Measurements from ENCODE around the gene DLGAP3. TPM values are rescaled to one million over a fixed set of nuclear protein-coding genes. Genes with fewer than 3 reads are reported as not detected.

The DLGAP3 gene
- total RNA-seq, 2 experiments from 2014 or later, result 0.38 to 0.83 TPM

DNA sequence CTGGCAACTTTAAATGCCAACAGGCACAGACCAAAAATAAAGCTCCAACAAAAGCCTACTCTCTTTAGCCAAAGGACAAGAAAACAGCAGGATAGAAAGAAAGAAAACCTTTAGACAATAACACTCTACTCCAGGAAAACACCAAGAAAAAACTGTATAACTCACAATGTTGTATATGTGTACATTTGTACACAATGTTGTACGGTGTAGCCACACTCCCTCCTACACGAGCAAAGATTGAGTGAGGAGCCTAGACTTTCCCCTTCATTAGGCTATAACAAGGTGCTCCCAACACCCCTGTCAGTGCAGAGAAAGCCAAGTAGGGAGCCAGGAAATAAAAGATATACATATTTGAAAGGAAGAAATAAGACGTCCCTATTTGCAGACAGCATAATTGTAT lies 112.7 kb downstream of the DLGAP3 start:
- POLR2A ChIA-PET, result no interaction called here
- no peak for DNase-seq
- no peaks in the 10 kb centered on the region for H3K36me3 Mint-ChIP-seq (ENCODE audit: low read depth)
- H3K9me3 Mint-ChIP-seq, result no peaks in the 10 kb centered on the region
- CTCF ChIA-PET, result interaction anchor here (1.8 kb wide), 1 partner anchor 36 kb away, joined by 5 read pairs; no protein-coding TSS in a partner anchor
- H3K4me1 Mint-ChIP-seq (ENCODE audit: low read depth), result no peaks in the 10 kb centered on the region
- no peak for ATAC-seq
- no peak overlapping the region for H3K27ac Mint-ChIP-seq
- intact Hi-C loops (cut with micrococcal nuclease), result no loop called here
- TF ChIP-seq, protein P1, sequence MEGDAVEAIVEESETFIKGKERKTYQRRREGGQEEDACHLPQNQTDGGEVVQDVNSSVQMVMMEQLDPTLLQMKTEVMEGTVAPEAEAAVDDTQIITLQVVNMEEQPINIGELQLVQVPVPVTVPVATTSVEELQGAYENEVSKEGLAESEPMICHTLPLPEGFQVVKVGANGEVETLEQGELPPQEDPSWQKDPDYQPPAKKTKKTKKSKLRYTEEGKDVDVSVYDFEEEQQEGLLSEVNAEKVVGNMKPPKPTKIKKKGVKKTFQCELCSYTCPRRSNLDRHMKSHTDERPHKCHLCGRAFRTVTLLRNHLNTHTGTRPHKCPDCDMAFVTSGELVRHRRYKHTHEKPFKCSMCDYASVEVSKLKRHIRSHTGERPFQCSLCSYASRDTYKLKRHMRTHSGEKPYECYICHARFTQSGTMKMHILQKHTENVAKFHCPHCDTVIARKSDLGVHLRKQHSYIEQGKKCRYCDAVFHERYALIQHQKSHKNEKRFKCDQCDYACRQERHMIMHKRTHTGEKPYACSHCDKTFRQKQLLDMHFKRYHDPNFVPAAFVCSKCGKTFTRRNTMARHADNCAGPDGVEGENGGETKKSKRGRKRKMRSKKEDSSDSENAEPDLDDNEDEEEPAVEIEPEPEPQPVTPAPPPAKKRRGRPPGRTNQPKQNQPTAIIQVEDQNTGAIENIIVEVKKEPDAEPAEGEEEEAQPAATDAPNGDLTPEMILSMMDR (IDR thresholded peaks at IDR 0.05), result no peak
- H3K27me3 Mint-ChIP-seq, result no peaks in the 10 kb centered on the region
- no peak overlapping the region for H3K4me3 Mint-ChIP-seq

DNA sequence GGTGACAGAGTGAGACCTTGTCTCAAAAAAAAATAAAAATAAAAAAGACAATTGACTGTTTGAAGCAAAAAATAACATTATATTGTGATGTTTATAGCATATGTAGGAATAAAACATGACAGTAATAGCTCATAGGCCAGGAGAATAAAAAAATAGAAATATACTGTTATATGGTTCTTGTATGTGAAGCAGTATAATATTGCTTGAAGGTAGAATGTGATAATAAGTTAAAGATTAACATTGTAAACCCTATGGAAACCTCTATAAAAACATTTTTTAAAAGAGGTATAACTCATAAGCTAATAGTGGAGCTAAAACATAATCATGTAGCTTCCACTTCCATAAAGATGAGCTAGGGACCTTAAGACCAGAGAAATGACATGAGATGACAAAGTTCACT lies 113.1 kb downstream of the DLGAP3 start:
- no peaks in the 10 kb centered on the region for H3K36me3 Mint-ChIP-seq (ENCODE audit: low read depth)
- ChIA-PET POLR2A (interaction anchor here (0.6 kb wide), 2 partner anchors 21 to 796 kb away, joined by 3 read pairs; no protein-coding TSS in a partner anchor), CTCF (interaction anchor here (1.8 kb wide), 1 partner anchor 37 kb away, joined by 5 read pairs; no protein-coding TSS in a partner anchor)
- ATAC-seq, result no peak
- H3K4me1 Mint-ChIP-seq (ENCODE audit: low read depth), result peaks cover 2% of the 10 kb centered on the region
- TF ChIP-seq, protein P1 (IDR thresholded peaks at IDR 0.05), result no peak
- H3K27ac Mint-ChIP-seq, result no peak overlapping the region
- H3K4me3 Mint-ChIP-seq, result no peak overlapping the region
- H3K27me3 Mint-ChIP-seq, result no peaks in the 10 kb centered on the region
- no peaks in the 10 kb centered on the region for H3K9me3 Mint-ChIP-seq
- no peak for DNase-seq
- intact Hi-C loops (cut with micrococcal nuclease), result no loop called here

Other genes starting within 250 kb of the DLGAP3 start
- not detected for gene GJB5, start 174.6 kb downstream of the DLGAP3 start, total RNA-seq
- gene GJB4, start 169.9 kb downstream of the DLGAP3 start, total RNA-seq, result not detected
- not detected for gene GJB3, start 148.4 kb downstream of the DLGAP3 start, total RNA-seq
- gene GJA4, start 136.7 kb downstream of the DLGAP3 start, total RNA-seq, result not detected
- 10 to 100 TPM; 36.6 to 37.5 TPM for gene SMIM12, start 69.9 kb downstream of the DLGAP3 start, total RNA-seq
- 10 to 100 TPM; 19.4 to 19.5 TPM for gene TMEM35B, start 55.7 kb upstream of the DLGAP3 start, total RNA-seq
- gene ZMYM6, start 102.3 kb upstream of the DLGAP3 start, total RNA-seq, result 10 to 100 TPM; 11.4 to 11.6 TPM
- 1 to 10 TPM; 6.8 to 8.9 TPM for gene ZMYM1, start 149.7 kb upstream of the DLGAP3 start, total RNA-seq